ENCODE measurements around the gene EFEMP1.
A peak's percentile ranks its signal among the peaks of the same experiment; 100 is the strongest.

The EFEMP1 gene

DNA sequence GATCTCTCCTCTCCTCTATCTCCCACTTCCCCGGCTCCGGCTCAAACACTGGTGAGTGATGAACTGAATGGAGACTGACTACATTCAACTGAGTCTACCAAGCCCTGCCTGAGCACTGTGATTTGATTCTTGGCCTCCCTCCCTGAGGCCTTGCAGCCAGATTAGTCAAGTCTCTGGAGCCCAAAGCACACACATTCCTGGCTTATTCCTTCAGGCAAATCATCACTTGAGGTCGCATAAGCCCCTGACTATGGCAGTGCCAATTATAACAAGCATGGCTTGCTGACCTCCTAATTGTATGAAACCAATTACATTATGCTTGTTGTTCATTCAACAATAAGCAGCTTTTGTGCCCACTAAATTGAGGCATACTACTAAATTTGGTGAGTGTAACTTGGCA lies 34.6 kb downstream of the EFEMP1 start:
- Histone ChIP-seq H3K9me3 (ENCODE audit: severe bottlenecking) (no peaks in the 10 kb centered on the region), H3K27ac (ENCODE audit: poor library complexity, severe bottlenecking) (peak overlapping the region; percentile 76), H3K4me3 (ENCODE audit: severe bottlenecking) (no peak overlapping the region), H3K27me3 (ENCODE audit: insufficient read depth, poor library complexity, severe bottlenecking) (no peaks in the 10 kb centered on the region), H3K36me3 (ENCODE audit: low read depth) (peaks cover 71% of the 10 kb centered on the region), H3K4me1 (ENCODE audit: insufficient read depth, poor library complexity, severe bottlenecking) (peaks cover 62% of the 10 kb centered on the region)
- no peak for ATAC-seq (ENCODE audit: low read depth)
- no peak for DNase-seq (ENCODE audit: low spot score)
- TF ChIP-seq, protein P1, sequence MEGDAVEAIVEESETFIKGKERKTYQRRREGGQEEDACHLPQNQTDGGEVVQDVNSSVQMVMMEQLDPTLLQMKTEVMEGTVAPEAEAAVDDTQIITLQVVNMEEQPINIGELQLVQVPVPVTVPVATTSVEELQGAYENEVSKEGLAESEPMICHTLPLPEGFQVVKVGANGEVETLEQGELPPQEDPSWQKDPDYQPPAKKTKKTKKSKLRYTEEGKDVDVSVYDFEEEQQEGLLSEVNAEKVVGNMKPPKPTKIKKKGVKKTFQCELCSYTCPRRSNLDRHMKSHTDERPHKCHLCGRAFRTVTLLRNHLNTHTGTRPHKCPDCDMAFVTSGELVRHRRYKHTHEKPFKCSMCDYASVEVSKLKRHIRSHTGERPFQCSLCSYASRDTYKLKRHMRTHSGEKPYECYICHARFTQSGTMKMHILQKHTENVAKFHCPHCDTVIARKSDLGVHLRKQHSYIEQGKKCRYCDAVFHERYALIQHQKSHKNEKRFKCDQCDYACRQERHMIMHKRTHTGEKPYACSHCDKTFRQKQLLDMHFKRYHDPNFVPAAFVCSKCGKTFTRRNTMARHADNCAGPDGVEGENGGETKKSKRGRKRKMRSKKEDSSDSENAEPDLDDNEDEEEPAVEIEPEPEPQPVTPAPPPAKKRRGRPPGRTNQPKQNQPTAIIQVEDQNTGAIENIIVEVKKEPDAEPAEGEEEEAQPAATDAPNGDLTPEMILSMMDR (IDR thresholded peaks at IDR 0.05; ENCODE audit: poor library complexity, severe bottlenecking) = no peak

DNA sequence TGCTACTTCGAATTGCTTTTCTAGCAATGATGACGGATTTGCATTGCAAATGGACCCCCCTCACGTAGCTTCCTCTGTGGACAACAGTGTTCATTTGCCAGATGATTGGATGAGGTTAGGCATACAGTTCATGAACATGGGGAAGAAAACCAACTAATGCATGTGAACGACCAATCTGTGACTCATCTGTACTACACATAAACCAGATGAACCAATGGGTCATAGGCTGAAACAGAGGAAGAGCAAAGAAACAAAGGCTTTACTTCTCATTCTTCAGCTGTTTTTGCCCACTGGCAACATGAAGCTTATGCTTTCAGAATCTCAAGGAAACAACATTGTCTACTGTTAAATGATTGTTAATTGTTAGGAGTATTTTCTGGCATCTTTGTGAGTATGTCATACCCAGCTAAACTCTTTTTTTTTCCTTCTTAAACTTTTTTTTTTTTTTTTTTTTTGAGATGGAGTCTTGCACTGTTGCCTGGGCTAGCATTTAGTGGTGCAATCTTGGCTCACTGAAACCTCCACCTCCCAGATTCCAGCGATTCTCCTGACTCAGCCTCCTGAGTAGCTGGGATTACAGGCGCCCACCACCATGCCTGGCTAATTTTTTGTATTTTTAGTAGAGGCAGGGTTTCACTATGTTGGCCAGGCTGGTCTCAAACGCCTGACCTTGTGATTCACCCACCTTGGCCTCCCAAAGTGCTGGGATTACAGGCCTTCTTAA lies 35.5 kb downstream of the EFEMP1 start:
- TF ChIP-seq, protein P1 (IDR thresholded peaks at IDR 0.05; ENCODE audit: poor library complexity, severe bottlenecking) = no peak
- ATAC-seq (ENCODE audit: low read depth) (peak; percentile 75), DNase-seq (ENCODE audit: low spot score) (no peak)
- Histone ChIP-seq H3K27ac (ENCODE audit: poor library complexity, severe bottlenecking) (peak overlapping the region; percentile 76), H3K9me3 (ENCODE audit: severe bottlenecking) (no peaks in the 10 kb centered on the region), H3K27me3 (ENCODE audit: insufficient read depth, poor library complexity, severe bottlenecking) (no peaks in the 10 kb centered on the region), H3K4me3 (ENCODE audit: severe bottlenecking) (no peak overlapping the region), H3K4me1 (ENCODE audit: insufficient read depth, poor library complexity, severe bottlenecking) (peaks cover 67% of the 10 kb centered on the region), H3K36me3 (ENCODE audit: low read depth) (peaks cover 73% of the 10 kb centered on the region)

- Histone ChIP-seq H3K9me3 (ENCODE audit: severe bottlenecking) (no peaks in the 10 kb centered on the region), H3K27ac (ENCODE audit: poor library complexity, severe bottlenecking) (peak overlapping the region; percentile 76), H3K4me1 (ENCODE audit: insufficient read depth, poor library complexity, severe bottlenecking) (peaks cover 67% of the 10 kb centered on the region), H3K36me3 (ENCODE audit: low read depth) (peaks cover 80% of the 10 kb centered on the region), H3K4me3 (ENCODE audit: severe bottlenecking) (no peak overlapping the region), H3K27me3 (ENCODE audit: insufficient read depth, poor library complexity, severe bottlenecking) (no peaks in the 10 kb centered on the region)
- TF ChIP-seq, protein P1 (IDR thresholded peaks at IDR 0.05; ENCODE audit: poor library complexity, severe bottlenecking) = no peak
- DNase-seq (ENCODE audit: low spot score) (no peak), ATAC-seq (ENCODE audit: low read depth) (no peak)
These were observed 36.2 kb downstream of the EFEMP1 start for GRCh38 chr2:55887351-55887750.

DNA sequence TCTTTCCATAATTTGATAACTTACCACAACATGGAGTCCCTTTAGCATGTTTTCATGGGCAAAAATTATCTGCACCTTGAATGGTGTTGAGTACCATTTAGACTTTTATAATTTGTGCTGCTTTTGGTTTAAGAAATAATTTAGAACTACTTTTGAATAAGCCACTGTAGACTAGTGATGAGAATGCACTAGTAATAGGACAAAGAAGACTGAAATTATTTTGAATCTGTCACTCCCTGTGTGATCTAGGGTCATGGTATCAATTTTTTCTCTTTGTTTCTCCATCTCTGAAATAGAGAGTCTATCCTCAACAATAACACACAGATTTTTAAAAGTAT lies 37.7 kb downstream of the EFEMP1 start:
- H3K9me3 ChIP-seq (ENCODE audit: severe bottlenecking) = no peaks in the 10 kb centered on the region
- TF ChIP-seq, protein P1 (IDR thresholded peaks at IDR 0.05; ENCODE audit: poor library complexity, severe bottlenecking) = no peak
- peak overlapping the region; percentile 76 for H3K27ac ChIP-seq (ENCODE audit: poor library complexity, severe bottlenecking)
- DNase-seq (ENCODE audit: low spot score) (no peak), ATAC-seq (ENCODE audit: low read depth) (no peak)
- no peaks in the 10 kb centered on the region for H3K27me3 ChIP-seq (ENCODE audit: insufficient read depth, poor library complexity, severe bottlenecking)
- H3K4me1 ChIP-seq (ENCODE audit: insufficient read depth, poor library complexity, severe bottlenecking) = peaks cover 61% of the 10 kb centered on the region
- peaks cover 86% of the 10 kb centered on the region for H3K36me3 ChIP-seq (ENCODE audit: low read depth)
- H3K4me3 ChIP-seq (ENCODE audit: severe bottlenecking) = no peak overlapping the region
